ENCODE data around the gene UCMA.

Gene UCMA

DNA sequence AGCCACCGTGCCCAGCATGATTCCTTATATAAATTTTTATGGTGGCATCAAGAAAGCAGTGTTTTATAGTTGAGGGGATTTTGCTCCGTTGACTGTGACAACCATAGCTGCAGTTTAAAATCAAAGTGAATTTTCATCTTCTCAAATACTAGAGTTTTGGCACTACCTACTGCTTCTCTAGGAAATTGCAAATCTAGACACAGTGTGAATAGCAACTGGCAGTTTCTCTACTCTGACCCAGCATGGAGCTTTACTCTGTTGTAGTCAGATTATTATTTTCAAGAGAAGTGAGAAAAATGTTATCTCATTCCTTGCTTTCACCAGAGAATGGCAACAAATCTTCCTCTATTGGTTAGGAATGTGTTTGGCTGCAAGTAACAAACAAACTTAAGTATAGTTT, 49.9 kb downstream of the UCMA start:
- no peak overlapping the region for H3K4me3 ChIP-seq (ENCODE audit: control insufficient read depth, low read depth, low read length)
- TF ChIP-seq, protein P1, sequence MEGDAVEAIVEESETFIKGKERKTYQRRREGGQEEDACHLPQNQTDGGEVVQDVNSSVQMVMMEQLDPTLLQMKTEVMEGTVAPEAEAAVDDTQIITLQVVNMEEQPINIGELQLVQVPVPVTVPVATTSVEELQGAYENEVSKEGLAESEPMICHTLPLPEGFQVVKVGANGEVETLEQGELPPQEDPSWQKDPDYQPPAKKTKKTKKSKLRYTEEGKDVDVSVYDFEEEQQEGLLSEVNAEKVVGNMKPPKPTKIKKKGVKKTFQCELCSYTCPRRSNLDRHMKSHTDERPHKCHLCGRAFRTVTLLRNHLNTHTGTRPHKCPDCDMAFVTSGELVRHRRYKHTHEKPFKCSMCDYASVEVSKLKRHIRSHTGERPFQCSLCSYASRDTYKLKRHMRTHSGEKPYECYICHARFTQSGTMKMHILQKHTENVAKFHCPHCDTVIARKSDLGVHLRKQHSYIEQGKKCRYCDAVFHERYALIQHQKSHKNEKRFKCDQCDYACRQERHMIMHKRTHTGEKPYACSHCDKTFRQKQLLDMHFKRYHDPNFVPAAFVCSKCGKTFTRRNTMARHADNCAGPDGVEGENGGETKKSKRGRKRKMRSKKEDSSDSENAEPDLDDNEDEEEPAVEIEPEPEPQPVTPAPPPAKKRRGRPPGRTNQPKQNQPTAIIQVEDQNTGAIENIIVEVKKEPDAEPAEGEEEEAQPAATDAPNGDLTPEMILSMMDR (conservative IDR thresholded peaks at IDR 0.05; ENCODE audit: control insufficient read depth, insufficient read depth, low read depth, low read length), result no peak
- no peak for DNase-seq (ENCODE audit: low read depth)

DNA sequence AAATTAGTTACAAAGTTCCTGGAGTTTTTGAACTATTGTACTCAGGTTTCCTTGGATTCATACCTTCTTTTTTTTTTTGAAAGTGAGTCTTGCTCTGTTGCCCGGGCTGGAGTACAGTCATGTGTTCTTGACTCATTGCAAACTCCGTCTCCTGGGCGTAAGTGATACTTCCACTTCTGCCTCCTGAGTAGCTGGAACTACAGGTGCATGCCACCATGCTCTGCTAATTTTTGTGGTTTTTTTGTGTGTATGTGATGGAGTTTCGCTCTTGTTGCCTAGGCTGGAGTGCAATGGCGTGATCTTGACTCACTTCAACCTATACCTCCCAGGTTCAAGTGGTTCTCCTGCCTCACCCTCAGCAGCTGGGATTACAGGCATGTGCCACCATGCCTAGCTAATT, 50.5 kb downstream of the UCMA start:
- DNase-seq (ENCODE audit: low read depth), result no peak
- TF ChIP-seq, protein P1 (conservative IDR thresholded peaks at IDR 0.05; ENCODE audit: control insufficient read depth, insufficient read depth, low read depth, low read length), result no peak
- no peak overlapping the region for H3K4me3 ChIP-seq (ENCODE audit: control insufficient read depth, low read depth, low read length)

DNA sequence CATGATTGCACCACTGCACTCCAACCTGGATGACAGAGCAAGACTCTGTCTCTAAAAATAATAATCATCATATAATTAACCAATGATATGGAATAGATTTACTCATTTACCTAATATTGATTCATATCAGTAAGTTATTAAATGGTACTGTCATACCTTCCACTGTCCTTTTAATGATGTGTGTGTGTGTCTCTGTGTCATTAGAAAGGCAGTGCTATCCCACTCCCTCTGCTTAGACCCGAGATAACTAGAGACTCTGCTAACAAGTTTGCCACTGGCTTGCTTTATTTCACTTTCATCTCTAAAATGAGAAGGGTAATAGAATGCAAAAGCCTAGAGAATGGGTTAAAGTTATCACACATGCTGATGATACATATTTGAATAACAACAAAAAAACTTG, 51.8 kb downstream of the UCMA start:
- no peak for DNase-seq (ENCODE audit: low read depth)
- H3K4me3 ChIP-seq (ENCODE audit: control insufficient read depth, low read depth, low read length), result no peak overlapping the region
- TF ChIP-seq, protein P1 (conservative IDR thresholded peaks at IDR 0.05; ENCODE audit: control insufficient read depth, insufficient read depth, low read depth, low read length), result no peak

DNA sequence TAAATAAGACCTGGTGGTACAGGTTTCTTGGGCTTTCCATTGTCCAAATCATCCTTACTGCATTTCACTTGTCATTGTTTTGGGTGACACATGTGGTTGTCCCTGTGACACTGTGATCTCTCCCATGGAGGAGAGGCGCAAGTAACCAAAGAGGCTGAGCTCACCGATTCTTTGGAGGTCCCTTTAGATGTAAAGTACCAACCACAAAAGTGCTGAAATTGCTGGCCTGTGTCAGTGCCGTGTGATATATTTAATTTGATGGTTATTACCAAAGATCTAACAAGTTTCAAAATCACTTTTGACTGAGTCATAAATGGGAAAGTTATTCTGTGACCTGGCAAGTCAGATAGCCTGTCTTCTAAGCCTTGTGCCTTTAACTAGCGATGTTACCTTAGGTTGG, 53.4 kb downstream of the UCMA start:
- DNase-seq (ENCODE audit: low read depth), result no peak
- TF ChIP-seq, protein P1 (conservative IDR thresholded peaks at IDR 0.05; ENCODE audit: control insufficient read depth, insufficient read depth, low read depth, low read length), result no peak
- no peak overlapping the region for H3K4me3 ChIP-seq (ENCODE audit: control insufficient read depth, low read depth, low read length)

DNA sequence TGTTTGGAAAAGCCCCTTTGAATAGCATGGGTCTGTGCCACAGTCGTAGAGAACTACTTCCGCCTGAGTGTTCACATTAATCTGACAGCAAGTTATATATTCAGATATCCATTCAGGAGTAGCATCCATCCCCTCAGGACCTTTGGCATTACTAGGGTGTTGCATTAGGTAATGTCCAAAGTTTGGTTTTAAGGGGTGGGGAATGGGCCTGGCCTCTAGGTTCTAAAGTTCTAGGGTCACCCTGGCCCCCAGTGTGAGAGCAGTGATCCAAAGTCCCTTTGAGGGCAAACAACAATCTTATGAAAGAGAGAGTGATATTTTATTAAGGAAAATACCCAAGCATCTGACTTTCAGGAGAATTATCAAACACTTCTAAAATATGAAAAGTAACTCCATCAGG, 60.6 kb downstream of the UCMA start:
- DNase-seq (ENCODE audit: low read depth), result no peak
- no peak overlapping the region for H3K4me3 ChIP-seq (ENCODE audit: control insufficient read depth, low read depth, low read length)
- TF ChIP-seq, protein P1 (conservative IDR thresholded peaks at IDR 0.05; ENCODE audit: control insufficient read depth, insufficient read depth, low read depth, low read length), result no peak

Measured in fibroblast of mammary gland (primary cell).